Renal pelvis (tissue), 12 donors: ENCODE results near the gene MAN1A2. TPM values are rescaled to one million over a fixed set of nuclear protein-coding genes. Genes with fewer than 3 reads are reported as not detected.
A peak's percentile ranks its signal among the peaks of the same experiment; 100 is the strongest.
"Not testable (repeated sequence)": the region's sequence is repeated elsewhere in the genome, so short reads cannot be mapped to it uniquely, and the experiment has no call there.

Experiments used
- DNase-seq: peaks from one replicate; pipeline ENCODE4 v3.0.0-alpha.2; 2013
- long read RNA-seq, 16 experiments: transcript quantifications; one replicate each; lab custom pipeline, GENCODE V29; 2026
- polyA plus RNA-seq, 3 donors: library from polyadenylated mRNA; unstranded; fragments of 120-200 nt; gene quantifications; one replicate each; pipeline ENCODE4 v1.2.1, GENCODE V29; 2013; ENCODE audit not compliant: insufficient read length in 3 of 3

MAN1A2 gene
- 10 to 100 TPM; 38.9 to 48.8 (median 43.3) TPM for polyA plus RNA-seq
- long read RNA-seq, donor 1, full-length matches to known transcripts: 3 of 10 reads
- long read RNA-seq, donor 1, partial matches to known transcripts: 7 of 10 reads
- long read RNA-seq, donor 1, other reads (novel, unspliced or antisense): 0 of 10 reads
- long read RNA-seq, donor 2, full-length matches to known transcripts: 8 of 15 reads
- long read RNA-seq, donor 2, partial matches to known transcripts: 7 of 15 reads
- long read RNA-seq, donor 2, other reads (novel, unspliced or antisense): 0 of 15 reads
- long read RNA-seq, donor 3, partial matches to known transcripts: 9 of 9 reads
- long read RNA-seq, donor 3, other reads (novel, unspliced or antisense): 0 of 9 reads
- long read RNA-seq, donor 4: 0 reads
- long read RNA-seq, donor 5, full-length matches to known transcripts: 1 of 1 reads
- long read RNA-seq, donor 5, partial matches to known transcripts: 0 of 1 reads
- long read RNA-seq, donor 5, other reads (novel, unspliced or antisense): 0 of 1 reads
- long read RNA-seq, donor 6, full-length matches to known transcripts: 2 of 18 reads
- long read RNA-seq, donor 6, partial matches to known transcripts: 16 of 18 reads
- long read RNA-seq, donor 6, other reads (novel, unspliced or antisense): 0 of 18 reads
- long read RNA-seq, donor 7, full-length matches to known transcripts: 2 of 18 reads
- long read RNA-seq, donor 7, partial matches to known transcripts: 16 of 18 reads
- long read RNA-seq, donor 7, other reads (novel, unspliced or antisense): 0 of 18 reads
- long read RNA-seq, donor 8, partial matches to known transcripts: 8 of 8 reads
- long read RNA-seq, donor 8, other reads (novel, unspliced or antisense): 0 of 8 reads
- long read RNA-seq, donor 9, full-length matches to known transcripts: 4 of 11 reads
- long read RNA-seq, donor 9, partial matches to known transcripts: 7 of 11 reads
- long read RNA-seq, donor 9, other reads (novel, unspliced or antisense): 0 of 11 reads
- long read RNA-seq, donor 10, partial matches to known transcripts: 9 of 9 reads
- long read RNA-seq, donor 10, other reads (novel, unspliced or antisense): 0 of 9 reads
- long read RNA-seq, donor 11, full-length matches to known transcripts: 2 of 12 reads
- long read RNA-seq, donor 11, partial matches to known transcripts: 10 of 12 reads
- long read RNA-seq, donor 11, other reads (novel, unspliced or antisense): 0 of 12 reads
- long read RNA-seq, donor 12, full-length matches to known transcripts: 6 of 20 reads
- long read RNA-seq, donor 12, partial matches to known transcripts: 14 of 20 reads
- long read RNA-seq, donor 12, other reads (novel, unspliced or antisense): 0 of 20 reads
- long read RNA-seq, donor 13, full-length matches to known transcripts: 1 of 12 reads
- long read RNA-seq, donor 13, partial matches to known transcripts: 11 of 12 reads
- long read RNA-seq, donor 13, other reads (novel, unspliced or antisense): 0 of 12 reads
- long read RNA-seq, donor 14: 0 reads
- long read RNA-seq, donor 15, full-length matches to known transcripts: 5 of 5 reads
- long read RNA-seq, donor 15, partial matches to known transcripts: 0 of 5 reads
- long read RNA-seq, donor 15, other reads (novel, unspliced or antisense): 0 of 5 reads
- long read RNA-seq, donor 16, full-length matches to known transcripts: 2 of 16 reads
- long read RNA-seq, donor 16, partial matches to known transcripts: 14 of 16 reads
- long read RNA-seq, donor 16, other reads (novel, unspliced or antisense): 0 of 16 reads

- DNase-seq: peak; percentile 78
These were observed at the start of gene MAN1A2 for GRCh38 chr1:117367046-117368025. Gene MAN1A2 (plus strand): TSS chr1:117367449. CDS start chr1:117368184, 735 bp downstream.

- no peak for DNase-seq
These were observed 49.2 kb upstream of the MAN1A2 start for GRCh38 chr1:117318011-117318410.

GRCh38 chr1:117318426-117318825 lies 48.8 kb upstream of the MAN1A2 start:
- DNase-seq: peak; percentile 35

- no peak for DNase-seq
These were observed 46.7 kb upstream of the MAN1A2 start for GRCh38 chr1:117320515-117320914.

GRCh38 chr1:117321680-117322609 lies 45.3 kb upstream of the MAN1A2 start:
- peak; percentile 31 for DNase-seq

- DNase-seq: no peak
These were observed 42.9 kb upstream of the MAN1A2 start for GRCh38 chr1:117324357-117324756.

- DNase-seq: not testable (repeated sequence)
These were observed 41.2 kb upstream of the MAN1A2 start for GRCh38 chr1:117326035-117326434.

- DNase-seq: no peak
These were observed 40.2 kb upstream of the MAN1A2 start for GRCh38 chr1:117327011-117327410.

- DNase-seq: no peak
These were observed 31.7 kb upstream of the MAN1A2 start for GRCh38 chr1:117335376-117336086.

GRCh38 chr1:117336088-117336817 lies 31.0 kb upstream of the MAN1A2 start:
- DNase-seq: no peak

- peak; percentile 60 for DNase-seq
These were observed 27.2 kb upstream of the MAN1A2 start for GRCh38 chr1:117339866-117340700.

- DNase-seq: no peak
These were observed 26.1 kb upstream of the MAN1A2 start for GRCh38 chr1:117341123-117341522.

- DNase-seq: no peak
These were observed 24.9 kb upstream of the MAN1A2 start for GRCh38 chr1:117342397-117342796.

- no peak for DNase-seq
These were observed 20.9 kb upstream of the MAN1A2 start for GRCh38 chr1:117346206-117346928.

GRCh38 chr1:117347907-117348306 lies 19.3 kb upstream of the MAN1A2 start:
- DNase-seq: no peak
